WERI-Rb-1 (cell line): ENCODE results near the gene ATAD2B.
"Not testable (repeated sequence)": the region's sequence is repeated elsewhere in the genome, so short reads cannot be mapped to it uniquely, and the experiment has no call there.

Experiments
- DNase-seq: peaks from one replicate; pipeline ENCODE4 v3.0.0-alpha.2; 2020
- H3K27ac ChIP-seq: fragments of 250-450 bp; sonication (Bioruptor Pico); 2 replicates; pipeline ENCODE4 v1.5.1; 2020; ENCODE audit warnings: mild to moderate bottlenecking, moderate library complexity
- H3K27me3 ChIP-seq: fragments of 250-450 bp; sonication (Bioruptor Pico); 2 replicates; pipeline ENCODE4 v1.5.1; 2021; ENCODE audit warnings: mild to moderate bottlenecking, low read depth, moderate library complexity; ENCODE audit not compliant: insufficient read depth, severe bottlenecking
- H3K36me3 ChIP-seq: fragments of 250-450 bp; sonication (Bioruptor Pico); 2 replicates; pipeline ENCODE4 v1.5.1; 2020; ENCODE audit warnings: mild to moderate bottlenecking, moderate library complexity
- H3K4me3 ChIP-seq: 2 replicates; pipeline ENCODE4 v1.5.1; 2011; ENCODE audit warnings: low read depth, mild to moderate bottlenecking, control low read depth, low read length
- H3K9me3 ChIP-seq: fragments of 250-450 bp; sonication (Bioruptor Pico); 2 replicates; pipeline ENCODE4 v1.5.1; 2021; ENCODE audit warnings: mild to moderate bottlenecking, moderate library complexity; ENCODE audit not compliant: severe bottlenecking
- CTCF ChIP-seq: IDR thresholded peaks from 2 replicates; pipeline ENCODE4 v1.5.1; 2011; ENCODE audit warnings: low read depth, mild to moderate bottlenecking, control low read depth, inconsistent platforms, low read length

The ATAD2B gene

GRCh38 chr2:23746141-23746863 is 180.6 kb downstream of the ATAD2B start:
- Histone ChIP-seq H3K27me3 (no peaks in the 10 kb centered on the region), H3K4me3 (no peak overlapping the region), H3K9me3 (no peaks in the 10 kb centered on the region), H3K27ac (no peak overlapping the region), H3K36me3 (no peaks in the 10 kb centered on the region; the same call in 1 of the 2 replicates)
- no peak for DNase-seq
- no peak for TF ChIP-seq CTCF

- Histone ChIP-seq H3K9me3 (no peaks in the 10 kb centered on the region), H3K27ac (no peak overlapping the region), H3K27me3 (no peaks in the 10 kb centered on the region), H3K4me3 (no peak overlapping the region), H3K36me3 (no peaks in the 10 kb centered on the region; the same call in 1 of the 2 replicates)
- DNase-seq = no peak
- no peak for TF ChIP-seq CTCF
Observed at GRCh38 chr2:23745726-23746105, 181.2 kb downstream of the ATAD2B start.

- TF ChIP-seq CTCF = no peak
- no peak overlapping the region for H3K4me3 ChIP-seq
- no peaks in the 10 kb centered on the region for H3K27me3 ChIP-seq
- H3K36me3 ChIP-seq = no peaks in the 10 kb centered on the region; the same call in 1 of the 2 replicates
- H3K9me3 ChIP-seq = no peaks in the 10 kb centered on the region
- H3K27ac ChIP-seq = no peak overlapping the region
- DNase-seq = no peak
Observed at GRCh38 chr2:23745068-23745725, 181.7 kb downstream of the ATAD2B start.

GRCh38 chr2:23736783-23737182 is 190.1 kb downstream of the ATAD2B start:
- H3K27ac ChIP-seq, H3K4me3 ChIP-seq, H3K27me3 ChIP-seq, H3K36me3 ChIP-seq, H3K9me3 ChIP-seq, DNase-seq: not testable (repeated sequence)

GRCh38 chr2:23734416-23734815 is 192.5 kb downstream of the ATAD2B start:
- TF ChIP-seq CTCF = no peak
- Histone ChIP-seq H3K27me3 (no peaks in the 10 kb centered on the region), H3K9me3 (peaks cover 9% of the 10 kb centered on the region), H3K4me3 (no peak overlapping the region), H3K36me3 (no peaks in the 10 kb centered on the region), H3K27ac (no peak overlapping the region)
- no peak for DNase-seq

GRCh38 chr2:23723029-23723428 is 203.9 kb downstream of the ATAD2B start:
- H3K36me3 ChIP-seq, H3K27me3 ChIP-seq, H3K9me3 ChIP-seq, H3K4me3 ChIP-seq, DNase-seq, H3K27ac ChIP-seq: not testable (repeated sequence)
